GM03348 (cell line): ENCODE data around the gene CROCC2.

Experiments used
- DNase-seq: peaks from one replicate; pipeline ENCODE4 v3.0.0; 2012; ENCODE audit warnings: low spot score

CROCC2 gene

DNA sequence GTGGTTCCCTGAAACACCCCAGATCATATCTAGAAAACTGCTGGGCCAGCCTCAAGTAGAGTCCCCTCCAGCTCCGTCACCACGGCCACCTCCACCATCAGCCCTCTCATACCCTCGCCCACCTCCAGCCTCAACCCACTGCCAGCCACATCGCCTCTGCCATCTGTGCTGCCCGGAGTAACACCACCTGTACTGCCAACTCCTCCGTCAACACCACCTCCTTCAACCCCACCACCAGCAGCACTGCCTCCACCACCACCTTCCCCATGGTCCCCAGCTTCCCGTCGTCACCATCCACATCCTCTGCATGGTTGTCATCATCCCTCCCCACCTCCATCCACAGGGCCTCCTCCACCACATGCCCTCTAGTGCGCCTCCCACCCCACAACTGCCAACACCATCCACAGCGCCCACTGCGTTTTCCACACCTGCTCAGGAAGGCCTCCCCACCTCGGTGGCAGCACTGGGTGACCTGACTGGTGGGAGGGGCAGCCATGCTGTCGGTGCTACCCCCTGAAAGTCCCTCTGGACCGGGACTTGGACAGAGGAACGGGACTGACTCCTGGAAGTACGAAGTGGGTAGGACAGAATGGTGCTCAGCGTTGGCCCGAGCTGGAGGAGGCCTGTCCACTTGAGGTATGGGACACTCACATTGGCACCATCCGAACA lies 93.9 kb downstream of the CROCC2 start:
- DNase-seq: no peak

DNA sequence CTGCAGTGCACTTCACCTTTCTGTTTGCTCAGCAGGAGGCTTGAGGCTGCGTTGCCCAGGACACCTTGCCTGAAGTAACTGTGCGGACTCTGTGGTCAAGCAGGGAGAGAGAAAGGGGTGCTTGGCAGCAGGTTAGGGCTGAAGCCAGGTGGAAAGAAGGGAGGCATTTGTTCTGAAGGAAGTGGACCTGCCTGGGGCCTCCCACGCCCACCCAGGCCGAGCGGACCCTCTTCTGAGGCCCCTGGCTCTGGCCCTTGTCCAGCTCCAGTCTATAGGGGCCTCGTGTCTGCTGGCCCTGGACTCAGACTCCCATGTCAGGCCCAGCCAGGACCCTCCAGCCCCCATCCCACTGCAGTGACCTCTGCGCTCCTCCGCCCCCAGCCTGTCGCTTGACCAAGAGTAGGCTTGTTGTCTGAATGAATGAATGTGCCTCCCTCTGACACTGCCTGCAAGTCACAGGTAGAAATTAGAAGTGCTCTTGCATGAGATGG lies 94.7 kb downstream of the CROCC2 start:
- DNase-seq: no peak

DNA sequence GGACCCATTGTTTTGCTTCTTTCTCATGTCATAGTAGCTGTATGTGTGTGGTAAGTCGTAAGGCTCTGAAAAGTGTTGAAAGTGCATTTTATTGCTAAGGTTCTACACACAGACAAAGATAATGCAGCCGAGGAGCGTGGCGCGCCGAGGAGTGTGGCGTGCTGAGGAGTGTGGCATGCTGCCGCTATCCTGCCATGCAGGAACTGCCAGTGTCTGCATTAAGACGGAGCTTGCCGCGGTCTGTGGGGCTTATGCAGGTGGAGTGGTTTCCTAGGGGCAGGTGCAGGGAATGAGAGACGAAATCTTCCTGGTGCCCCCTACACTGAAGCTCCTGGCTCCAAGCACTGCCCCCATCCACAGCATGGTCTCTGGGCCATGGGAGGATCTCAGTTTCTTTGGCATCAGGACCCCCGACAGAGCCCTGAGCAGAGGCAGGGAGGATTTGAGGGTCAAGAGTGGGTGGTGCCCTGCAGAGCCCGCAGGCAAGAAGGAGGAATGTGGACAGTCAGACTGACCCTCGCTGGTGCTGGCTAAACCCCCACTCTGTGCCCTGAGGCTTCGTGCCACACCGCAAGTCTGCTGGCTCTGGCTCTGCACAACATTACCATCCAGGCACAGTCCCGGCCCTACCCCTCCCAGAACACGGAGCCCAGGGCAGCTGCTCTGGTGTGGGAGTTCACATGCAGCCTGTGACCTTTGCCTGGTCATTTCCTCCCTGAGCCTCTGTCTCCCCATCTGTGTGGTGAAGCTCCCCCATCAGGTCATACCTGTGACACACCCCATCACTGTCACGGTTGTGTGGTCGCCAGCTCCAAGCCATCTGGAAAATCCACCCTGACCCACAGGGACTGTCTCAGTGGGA lies 95.5 kb downstream of the CROCC2 start:
- DNase-seq: no peak

DNA sequence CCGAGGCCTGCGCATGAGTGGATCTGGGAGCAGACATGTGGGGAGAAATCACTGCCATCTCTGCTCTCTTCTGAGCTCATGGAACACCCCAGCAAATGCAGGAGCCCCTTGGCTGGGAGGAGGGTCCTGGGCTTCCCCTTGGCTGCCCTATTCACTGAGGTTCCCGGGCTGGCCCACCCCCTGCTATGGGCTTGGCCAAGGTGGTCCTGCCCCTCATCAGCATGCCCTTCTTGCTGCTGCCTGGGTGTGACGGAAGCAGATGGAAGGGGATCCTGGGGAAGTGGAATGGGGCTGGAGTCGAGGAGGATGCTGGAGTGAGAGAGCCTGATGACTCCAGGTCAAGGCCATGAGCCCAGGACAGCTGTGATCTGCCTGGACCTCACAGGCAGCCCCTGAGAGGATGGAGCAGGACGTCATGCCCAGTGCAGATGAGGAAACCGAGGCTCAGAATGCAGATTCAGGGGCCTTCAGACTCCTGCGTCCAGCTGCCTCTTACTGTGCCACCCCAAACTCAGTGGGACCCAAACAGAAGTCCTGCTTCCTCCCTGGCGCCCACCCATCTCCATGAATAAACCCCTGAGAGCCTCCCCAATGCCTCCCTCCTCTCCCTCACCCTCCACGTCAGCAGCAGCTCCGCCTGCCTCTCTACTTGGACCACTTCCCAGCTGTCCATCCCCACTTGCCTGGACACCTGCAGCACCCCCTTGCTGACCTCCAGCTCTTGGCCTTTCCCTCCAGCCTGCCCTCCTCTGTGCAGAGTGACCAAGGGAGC lies 96.3 kb downstream of the CROCC2 start:
- DNase-seq: no peak

DNA sequence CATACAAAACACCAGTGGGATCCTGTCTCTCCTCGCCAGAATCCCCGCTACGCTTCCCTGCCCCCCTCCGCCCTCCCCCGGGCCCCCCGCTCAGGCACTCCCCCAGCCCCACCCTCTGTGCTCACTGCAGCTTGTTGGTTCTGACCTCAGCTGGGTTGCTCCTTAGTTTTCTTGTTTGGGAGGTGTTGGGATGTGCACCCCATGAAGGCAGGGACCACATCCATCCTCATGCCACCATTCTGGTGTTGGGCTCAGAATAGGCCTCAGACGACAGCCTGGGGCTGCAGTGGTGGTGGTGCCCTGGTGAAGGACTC lies 96.9 kb downstream of the CROCC2 start:
- no peak for DNase-seq

DNA sequence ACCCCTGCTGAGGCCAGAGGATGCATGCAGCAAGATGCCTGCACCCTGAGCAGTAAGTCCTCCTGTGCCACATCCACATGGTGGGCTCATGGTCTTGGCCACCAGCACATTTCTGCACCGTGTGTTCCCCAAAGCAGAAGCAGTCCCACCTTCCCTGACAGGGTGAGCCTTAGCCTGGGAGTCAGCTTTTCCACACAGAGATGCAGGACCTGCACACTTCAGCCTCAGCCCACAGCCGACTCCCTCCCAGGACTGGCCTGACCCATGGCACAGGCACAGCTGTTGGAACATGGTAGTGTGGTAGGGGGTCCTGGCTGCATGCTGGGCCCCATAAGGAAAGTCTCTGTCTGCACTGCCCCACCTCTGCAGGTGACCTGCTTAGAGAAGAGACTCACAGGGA lies 97.2 kb downstream of the CROCC2 start:
- DNase-seq: no peak

DNA sequence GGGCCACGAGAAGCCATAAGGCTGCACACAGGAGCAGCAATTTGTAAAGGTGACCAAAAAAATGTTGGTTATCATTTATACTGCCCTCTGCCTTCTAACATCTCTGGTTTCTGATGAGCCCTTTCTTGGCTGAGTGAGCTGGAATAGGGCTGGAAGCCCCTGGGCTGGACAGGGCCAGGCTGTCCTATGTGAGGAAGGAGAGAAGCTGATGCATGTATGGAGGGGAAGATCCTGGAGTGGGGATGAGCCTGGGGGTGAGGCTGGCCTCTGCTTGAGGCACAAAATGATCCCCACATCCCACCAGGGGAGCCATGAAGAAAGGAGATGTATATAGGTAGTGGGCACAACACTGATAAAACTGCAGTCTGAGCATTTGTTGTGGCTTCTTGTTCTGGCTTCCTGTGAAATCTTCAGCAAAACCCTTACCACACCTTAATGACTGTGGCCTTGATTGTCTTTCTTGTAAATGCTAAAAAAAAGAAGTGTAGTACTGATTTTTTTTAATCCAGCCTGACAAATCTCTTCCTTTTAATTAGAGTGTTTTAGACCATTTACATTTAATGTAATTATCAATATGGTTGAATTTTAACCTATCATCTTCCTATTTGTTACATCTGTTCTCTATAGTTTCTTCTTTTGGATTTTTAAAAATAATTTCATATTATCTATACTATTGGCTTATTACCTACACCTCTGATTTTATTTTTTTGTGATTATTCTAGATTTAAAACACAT lies 97.9 kb downstream of the CROCC2 start:
- no peak for DNase-seq

DNA sequence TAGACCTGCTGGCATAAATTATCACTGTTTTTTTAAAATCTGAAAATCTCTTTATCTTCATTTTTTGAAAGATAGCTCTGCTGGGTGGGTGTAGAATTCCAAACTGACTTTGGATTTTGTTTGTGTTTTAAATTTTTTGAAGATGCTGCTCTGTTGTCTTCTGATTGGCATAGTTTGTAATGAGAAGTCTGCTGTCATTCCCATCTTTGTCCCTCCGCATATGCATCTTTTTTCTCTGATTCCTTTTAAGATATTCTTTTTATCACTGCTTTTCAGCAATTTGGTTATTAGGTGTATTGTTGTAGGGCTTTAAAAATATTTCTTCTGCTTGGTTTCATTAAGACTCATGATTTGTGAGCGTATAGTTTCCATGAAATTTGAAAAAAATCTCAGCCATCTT lies 99.4 kb downstream of the CROCC2 start:
- no peak for DNase-seq

DNA sequence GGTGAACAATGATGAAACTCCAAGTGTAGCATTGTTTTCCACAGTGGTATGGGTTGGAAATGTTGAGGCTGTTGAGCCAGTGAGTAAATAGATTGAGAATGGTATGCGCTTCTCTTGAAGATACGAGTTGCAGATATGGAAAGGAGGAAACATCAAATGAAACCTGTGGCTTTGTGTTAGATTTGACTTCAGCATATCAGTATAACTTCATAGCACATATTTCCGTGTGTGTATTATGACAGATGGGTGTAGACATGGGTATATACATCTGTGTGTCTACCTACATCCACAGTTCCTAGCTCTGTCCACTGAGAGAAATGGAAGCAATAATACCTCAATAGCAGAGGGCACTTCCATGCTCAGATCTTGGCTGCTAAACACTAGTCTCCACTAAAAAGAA lies 100.3 kb downstream of the CROCC2 start:
- no peak for DNase-seq

DNA sequence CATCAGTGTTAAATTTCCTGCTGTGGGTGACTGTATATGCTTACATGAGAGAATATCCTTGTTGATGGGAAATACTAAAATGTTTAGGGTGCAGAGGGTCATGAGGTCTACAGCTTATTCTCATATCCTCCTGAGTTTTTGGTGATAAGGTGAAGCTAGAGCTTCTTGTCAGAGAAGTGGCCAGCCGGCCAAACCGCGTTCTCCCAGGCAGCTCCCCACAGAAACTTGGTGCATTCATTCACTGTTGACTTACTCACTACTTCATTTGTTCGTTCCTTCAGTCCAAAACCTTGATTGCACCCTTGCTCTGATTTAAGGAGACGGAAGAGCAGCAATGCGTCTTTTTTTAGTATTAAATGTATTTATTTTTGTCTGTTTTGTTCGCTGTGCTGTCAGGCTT lies 101.0 kb downstream of the CROCC2 start:
- DNase-seq: no peak

DNA sequence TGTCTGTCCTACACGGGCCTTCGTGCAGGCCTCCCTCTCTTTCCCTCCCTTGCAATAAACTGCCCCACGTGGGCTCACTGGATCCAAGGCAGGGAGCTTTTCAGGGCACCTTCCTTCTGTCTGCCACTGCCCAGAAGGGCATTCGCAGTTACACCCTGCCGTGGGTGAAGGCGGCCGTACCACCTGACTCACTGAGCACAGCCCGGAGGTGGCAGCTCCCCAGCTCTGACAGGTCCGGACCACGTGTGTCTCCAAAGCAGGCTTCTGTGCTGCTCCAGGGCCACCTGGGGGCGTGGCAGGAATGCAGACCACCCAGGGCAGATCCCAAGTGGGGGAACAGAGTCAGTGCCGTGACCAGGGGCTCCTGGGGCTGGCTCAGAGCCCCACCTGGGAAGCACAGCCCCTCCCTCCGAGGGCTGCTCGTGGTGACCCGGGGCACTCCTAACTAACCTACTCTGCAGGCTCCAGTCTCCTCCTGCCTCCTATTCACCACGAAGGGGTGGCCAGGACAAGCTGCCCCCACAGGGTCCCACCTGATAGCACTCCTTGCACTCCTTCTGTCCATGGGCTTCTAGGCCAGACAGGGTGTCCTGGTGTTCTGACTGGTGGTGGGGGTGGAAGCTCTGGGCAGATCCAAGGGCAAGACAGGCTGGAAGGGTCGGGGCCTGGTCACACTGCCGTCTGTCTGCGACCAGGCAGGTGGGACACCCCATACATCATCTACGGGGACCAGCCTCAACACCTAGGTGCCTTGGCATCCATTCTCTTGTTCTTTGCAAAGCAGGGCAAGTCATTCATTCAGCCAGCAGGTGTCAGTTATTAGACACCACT lies 102.0 kb downstream of the CROCC2 start:
- no peak for DNase-seq

DNA sequence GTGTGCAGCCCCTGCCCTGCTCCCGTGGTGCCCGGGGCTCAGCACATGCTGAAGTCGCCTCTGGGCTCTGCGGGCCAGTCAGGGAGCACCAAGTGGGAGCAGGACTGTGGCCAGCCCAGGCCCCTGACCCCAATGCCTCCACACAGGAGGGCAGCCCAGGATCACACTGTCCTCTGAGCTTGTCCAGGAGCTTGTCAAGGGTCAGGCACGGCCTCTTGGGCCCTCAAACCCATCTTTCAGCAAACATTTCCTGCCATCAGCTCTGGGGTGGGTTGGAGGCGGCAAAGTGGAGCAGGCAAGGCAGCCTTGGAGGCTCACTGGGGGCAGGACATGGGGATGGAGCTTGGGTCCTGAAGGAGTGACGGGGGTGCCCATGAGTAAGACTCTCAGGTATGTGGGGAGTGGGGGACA lies 102.6 kb downstream of the CROCC2 start:
- no peak for DNase-seq

DNA sequence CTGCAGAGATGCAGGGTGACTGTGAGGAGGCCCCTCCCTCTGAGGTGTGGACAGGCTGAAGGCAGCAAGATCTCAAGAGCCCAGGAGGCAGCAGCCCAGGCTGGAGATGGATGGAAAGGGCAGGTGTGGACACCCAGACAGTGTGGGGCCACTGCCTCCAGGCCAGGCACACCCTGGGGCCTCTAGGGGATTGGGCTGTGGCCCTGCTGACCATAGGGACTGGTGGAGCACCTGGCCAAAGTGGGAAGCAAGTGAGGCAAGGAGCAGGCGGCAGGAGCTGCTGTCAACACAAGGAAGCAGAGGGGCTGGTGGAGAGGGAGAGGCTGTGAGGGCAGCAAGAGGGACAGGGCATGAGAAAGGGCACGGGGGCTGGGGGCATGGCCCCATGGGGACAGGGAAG lies 103.1 kb downstream of the CROCC2 start:
- DNase-seq: no peak

DNA sequence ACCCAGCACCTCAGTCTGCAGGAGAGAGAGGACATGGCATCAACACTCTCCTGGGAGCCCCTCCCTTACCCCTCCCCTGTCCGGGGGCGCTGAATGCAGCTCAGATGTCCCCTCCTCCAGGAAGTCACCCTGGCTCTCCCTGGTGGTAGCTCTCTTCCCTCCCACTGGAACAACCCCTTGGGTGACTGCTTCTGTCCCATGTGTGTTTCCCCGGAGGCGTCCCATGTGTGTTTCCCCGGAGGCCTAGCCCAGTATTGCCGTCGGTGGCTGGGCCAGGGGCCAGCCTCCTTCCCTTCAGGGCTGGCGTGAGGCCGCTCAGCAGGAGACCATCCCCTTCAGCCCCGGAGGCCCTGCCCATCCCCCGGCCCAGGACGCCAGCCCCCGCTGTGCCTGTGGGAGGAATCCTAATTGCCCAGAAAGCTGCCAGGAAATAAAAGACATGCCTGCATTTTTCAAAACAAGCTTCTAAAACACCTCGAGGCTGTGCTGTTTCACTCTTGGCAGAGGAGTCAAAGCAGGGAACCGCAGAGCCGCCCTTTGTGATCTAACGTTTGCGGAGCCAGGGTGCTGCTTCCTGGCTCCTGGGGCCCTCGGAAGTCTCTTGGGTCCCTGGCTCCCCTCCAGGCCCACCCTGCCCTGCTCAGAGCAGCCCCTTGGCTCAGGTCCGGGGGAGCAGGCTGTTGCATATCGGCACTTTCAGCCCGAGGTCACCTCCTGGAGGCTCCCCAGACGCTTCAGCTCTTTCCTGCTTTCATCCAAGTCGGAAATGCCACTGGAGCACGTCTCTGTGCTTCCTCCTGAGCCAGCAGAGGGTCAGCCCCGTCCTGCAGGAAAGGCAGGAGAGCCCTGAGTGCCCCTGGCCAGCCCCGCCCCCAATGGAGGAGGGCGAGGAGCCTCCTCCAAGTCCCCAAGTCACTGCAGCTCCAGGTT lies 103.7 kb downstream of the CROCC2 start:
- DNase-seq: peak; percentile 87

DNA sequence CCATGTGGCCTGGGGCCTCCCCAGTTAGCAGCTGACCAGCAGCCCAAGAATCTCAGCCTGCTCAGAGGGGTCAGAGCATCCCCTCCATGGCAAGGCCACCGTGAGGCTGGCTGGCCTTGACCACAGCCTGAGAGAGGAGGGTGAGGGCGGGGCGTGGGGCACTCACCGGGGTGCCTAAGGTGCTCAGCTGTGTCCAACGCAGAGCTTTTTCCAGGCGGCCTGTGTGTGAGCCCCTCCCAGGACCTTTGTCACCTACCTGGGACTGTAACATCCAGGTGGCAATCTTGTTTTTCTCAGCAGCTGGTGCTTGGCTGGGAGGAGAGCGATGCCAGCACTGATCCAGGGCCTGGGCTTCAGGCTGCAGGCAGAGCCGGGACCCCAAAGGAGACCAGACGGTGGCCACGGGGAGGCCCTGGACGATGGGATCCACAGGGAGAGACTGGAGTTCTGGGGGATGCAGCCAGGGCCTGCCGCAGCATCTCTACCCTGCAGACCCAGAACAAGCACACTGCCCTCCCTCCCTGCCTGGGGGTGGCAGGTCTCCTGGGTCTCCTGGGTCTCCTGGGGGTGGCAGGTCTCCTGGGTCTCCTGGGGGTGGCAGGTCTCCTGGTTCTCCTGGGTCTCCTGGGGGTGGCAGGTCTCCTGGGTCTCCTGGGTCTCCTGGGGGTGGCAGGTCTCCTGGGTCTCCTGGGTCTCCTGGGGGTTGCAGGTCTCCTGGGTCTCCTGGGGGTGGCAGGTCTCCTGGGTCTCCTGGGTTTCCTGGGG lies 104.6 kb downstream of the CROCC2 start:
- DNase-seq: no peak

DNA sequence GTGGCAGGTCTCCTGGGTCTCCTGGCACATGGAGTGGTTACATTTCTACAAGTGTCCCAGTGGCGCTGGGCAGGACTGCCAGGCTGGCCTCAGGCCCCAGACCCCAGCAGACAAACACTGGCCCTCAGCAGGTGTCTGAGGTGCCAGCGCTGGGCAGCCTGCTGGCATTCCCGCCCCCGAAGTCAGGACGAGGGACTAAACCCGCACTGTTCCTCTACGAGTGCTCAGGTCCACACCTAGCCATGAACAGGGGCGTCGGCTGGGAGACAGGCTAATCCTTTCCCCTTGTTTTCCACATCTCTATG lies 105.1 kb downstream of the CROCC2 start:
- no peak for DNase-seq

DNA sequence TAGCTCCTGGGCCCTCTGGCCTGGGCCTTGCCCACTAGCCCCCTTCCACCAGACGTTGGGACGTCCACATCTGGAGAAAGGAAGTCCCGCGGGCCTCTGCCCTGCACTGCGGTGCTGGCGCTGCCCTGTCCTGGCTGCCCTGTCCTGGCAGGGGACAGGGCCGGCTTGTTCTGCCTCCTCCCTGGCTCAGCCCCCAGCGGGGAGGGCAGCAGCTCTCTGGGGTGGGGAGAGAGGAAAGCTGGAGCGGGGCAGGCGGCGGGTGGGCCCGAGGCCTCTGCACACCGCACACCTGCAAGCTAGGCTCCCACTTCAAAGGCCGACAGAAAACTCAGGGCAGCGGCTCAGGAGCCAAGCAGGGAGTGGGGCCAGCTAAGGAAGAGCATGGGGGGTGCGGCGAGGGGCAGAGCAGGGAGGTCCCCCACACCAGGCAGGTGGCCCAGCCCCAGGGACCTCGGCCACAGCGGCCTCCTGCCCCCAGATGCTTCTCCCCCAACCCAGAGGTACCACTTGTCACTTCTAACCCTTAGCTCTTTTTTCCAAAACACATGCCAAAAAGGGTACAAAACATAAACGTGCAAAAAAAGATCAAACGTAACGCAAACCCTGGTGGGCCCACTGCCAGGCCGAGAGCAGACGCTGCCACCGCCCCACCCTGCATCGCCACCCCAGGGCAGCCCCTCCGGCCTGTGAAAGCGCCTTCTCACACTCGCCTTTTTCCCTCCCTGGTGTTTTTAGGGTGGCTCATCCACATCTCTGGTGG lies 105.8 kb downstream of the CROCC2 start:
- no peak for DNase-seq

DNA sequence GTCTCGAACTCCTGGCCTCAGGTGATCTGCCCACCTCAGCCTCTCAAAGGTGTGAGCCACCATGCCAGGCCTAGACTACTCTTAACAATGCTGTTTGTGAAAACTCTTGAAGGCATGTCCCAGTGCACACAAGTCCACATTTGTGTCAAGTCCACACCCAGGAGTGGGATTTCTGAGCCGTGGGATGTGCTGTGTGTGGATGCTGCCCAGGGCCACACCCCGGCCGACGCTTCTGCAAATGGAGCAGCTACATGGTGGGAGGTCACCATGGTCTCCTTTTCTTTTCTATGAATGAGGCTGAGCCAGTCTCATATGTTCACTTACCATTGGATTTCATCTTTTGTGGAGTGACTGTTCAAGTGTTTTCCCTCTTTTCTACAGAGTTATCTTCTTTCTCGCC lies 108.1 kb downstream of the CROCC2 start:
- DNase-seq: no peak

DNA sequence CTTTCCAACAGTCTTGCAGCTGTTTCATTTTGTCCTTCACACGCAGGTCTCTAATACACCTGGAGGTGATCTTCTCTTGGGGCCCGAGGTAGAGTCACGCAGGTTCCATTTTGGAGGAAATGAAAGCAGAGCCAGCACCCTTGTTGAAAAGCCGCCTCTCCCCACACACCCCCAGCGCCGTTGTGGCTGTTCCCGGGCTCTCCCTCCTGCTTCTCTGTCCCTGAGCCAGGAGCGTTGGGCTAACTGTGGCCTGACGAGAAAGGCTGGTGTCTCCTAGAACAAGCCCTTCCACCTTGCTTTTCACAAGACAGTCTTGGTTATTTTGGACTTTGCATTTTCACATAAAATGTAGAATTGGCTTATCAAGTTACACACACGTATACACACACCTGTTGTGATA lies 108.6 kb downstream of the CROCC2 start:
- no peak for DNase-seq
